Vagina (tissue), 2 donors: ENCODE results near the gene CALR. TPM values are rescaled to one million over a fixed set of nuclear protein-coding genes. Genes with fewer than 3 reads are reported as not detected.
"Not testable (repeated sequence)": the region's sequence is repeated elsewhere in the genome, so short reads cannot be mapped to it uniquely, and the experiment has no call there.

Experiments used
- DNase-seq, 2 donors: peaks; one replicate each; pipeline ENCODE4 v3.0.0-alpha.2; 2017; ENCODE audit errors: extremely low spot score in 2 of 2
- H3K27ac ChIP-seq: fragments of 200-600 bp; sonication (generic); one replicate; pipeline ENCODE4 v1.5.1; 2019
- H3K27me3 ChIP-seq: fragments of 200-600 bp; sonication (generic); one replicate; pipeline ENCODE4 v1.5.1; 2019
- H3K36me3 ChIP-seq, 2 donors: fragments of 200-600 bp; sonication (generic); one replicate each; pipeline ENCODE4 v1.5.1; 2017 to 2019
- H3K4me1 ChIP-seq: fragments of 200-600 bp; sonication (generic); one replicate; pipeline ENCODE4 v1.5.1; 2019
- H3K4me3 ChIP-seq, 2 donors: fragments of 200-600 bp; sonication (generic); 1 replicate in 1 of 2; 2 replicates in 1 of 2; pipeline ENCODE4 v1.5.1; 2016 to 2019
- H3K9me3 ChIP-seq: fragments of 200-600 bp; sonication (generic); one replicate; pipeline ENCODE4 v1.5.1; 2019
- POLR2A ChIP-seq, 2 donors: fragments of 450-650 bp; IDR thresholded peaks; one replicate each; pipeline ENCODE4 v1.6.1; 2017; ENCODE audit warnings: antibody characterized with exemption in 2 of 2, mild to moderate bottlenecking in 2 of 2, moderate library complexity in 2 of 2
- POLR2AphosphoS5 ChIP-seq, 2 donors: sonication (generic); formaldehyde crosslinking; IDR thresholded peaks; one replicate each; pipeline ENCODE4 v1.9.0; 2017; ENCODE audit warnings: antibody characterized with exemption in 2 of 2, mild to moderate bottlenecking in 2 of 2, low read depth in 1 of 2; ENCODE audit not compliant: insufficient read depth in 1 of 2
- intact Hi-C: fragments of 100-400 bp; cut with DNase I; formaldehyde crosslinking; loops from one replicate; pipeline ENCODE4 v1.15.1; 2023
- total RNA-seq: library from RNA; depleted of rRNA; stranded (reverse); fragments of >200 nt; gene quantifications from one replicate; pipeline ENCODE4 v1.2.3, GENCODE V29; 2016
- TF ChIP-seq, protein P1 (sequence below), 3 experiments: fragments of 450-650 bp in 2 of 3; fragments of 200-600 bp in 1 of 3; sonication (generic) in 1 of 3; IDR thresholded peaks; one replicate each; pipeline ENCODE4 v1.5.1; 2017 to 2019; ENCODE audit warnings: antibody characterized with exemption in 3 of 3, mild to moderate bottlenecking in 2 of 3, moderate library complexity in 2 of 3

The CALR gene
- total RNA-seq, 1 donor from 2014 or later = 303 TPM

DNA sequence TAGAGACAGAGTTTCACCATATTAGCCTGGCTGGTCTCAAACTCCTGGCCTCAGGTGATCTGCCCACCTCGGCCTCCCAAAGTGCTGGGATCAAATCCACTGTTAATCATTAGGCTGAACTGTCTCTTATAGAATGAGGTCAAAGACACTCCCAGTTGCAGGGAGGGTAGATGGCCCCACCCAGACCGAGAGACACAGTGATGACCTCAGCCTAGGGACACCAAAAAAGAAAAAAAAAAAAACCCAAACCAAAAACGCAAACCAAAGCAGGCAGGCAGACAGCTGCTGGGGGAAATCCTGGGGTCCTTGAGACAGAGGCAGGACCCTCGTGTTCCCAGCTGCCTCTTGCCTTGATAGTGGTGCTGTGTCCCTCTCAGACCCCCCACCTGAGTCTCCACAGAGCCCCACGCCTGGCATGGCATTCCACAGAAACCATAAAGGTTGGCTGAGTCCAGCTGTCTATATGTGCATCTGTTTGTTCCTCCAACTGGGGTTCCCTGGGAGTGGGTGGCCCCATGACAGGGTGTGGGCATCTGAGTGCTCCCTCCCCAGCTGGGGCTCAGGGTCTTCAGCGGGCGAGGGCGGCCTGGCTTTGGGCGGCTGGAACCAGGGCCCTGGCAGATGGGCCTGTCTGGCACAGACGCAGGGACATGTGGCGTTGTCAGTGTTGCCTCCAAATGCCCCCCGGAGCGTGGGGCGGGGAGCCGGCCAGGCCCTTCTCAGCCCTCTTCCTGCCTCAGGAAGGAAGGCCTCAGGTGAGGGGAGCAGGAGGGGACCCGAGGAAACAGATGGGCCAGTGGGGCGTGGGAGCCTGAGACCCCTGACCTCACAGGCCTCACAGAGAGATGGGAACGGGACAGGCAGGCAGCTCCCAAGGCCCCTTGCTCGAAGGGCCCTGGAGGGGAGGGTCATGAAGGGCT, 36.2 kb downstream of the CALR start:
- Histone ChIP-seq H3K27ac (no peak overlapping the region), H3K4me3 (no peak overlapping the region), H3K27me3 (no peaks in the 10 kb centered on the region), H3K9me3 (no peaks in the 10 kb centered on the region), H3K4me1 (peaks cover 2% of the 10 kb centered on the region), H3K36me3 (no peaks in the 10 kb centered on the region)
- intact Hi-C loops = no loop called here
- no peak for DNase-seq
- TF ChIP-seq POLR2AphosphoS5 (IDR thresholded peaks at IDR 0.05; ENCODE audit: insufficient read depth in 1 of 2, low read depth in 1 of 2) (no peak), POLR2A (IDR thresholded peaks at IDR 0.05) (no peak)
- TF ChIP-seq, protein P1, sequence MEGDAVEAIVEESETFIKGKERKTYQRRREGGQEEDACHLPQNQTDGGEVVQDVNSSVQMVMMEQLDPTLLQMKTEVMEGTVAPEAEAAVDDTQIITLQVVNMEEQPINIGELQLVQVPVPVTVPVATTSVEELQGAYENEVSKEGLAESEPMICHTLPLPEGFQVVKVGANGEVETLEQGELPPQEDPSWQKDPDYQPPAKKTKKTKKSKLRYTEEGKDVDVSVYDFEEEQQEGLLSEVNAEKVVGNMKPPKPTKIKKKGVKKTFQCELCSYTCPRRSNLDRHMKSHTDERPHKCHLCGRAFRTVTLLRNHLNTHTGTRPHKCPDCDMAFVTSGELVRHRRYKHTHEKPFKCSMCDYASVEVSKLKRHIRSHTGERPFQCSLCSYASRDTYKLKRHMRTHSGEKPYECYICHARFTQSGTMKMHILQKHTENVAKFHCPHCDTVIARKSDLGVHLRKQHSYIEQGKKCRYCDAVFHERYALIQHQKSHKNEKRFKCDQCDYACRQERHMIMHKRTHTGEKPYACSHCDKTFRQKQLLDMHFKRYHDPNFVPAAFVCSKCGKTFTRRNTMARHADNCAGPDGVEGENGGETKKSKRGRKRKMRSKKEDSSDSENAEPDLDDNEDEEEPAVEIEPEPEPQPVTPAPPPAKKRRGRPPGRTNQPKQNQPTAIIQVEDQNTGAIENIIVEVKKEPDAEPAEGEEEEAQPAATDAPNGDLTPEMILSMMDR (IDR thresholded peaks at IDR 0.05) = no peak

DNA sequence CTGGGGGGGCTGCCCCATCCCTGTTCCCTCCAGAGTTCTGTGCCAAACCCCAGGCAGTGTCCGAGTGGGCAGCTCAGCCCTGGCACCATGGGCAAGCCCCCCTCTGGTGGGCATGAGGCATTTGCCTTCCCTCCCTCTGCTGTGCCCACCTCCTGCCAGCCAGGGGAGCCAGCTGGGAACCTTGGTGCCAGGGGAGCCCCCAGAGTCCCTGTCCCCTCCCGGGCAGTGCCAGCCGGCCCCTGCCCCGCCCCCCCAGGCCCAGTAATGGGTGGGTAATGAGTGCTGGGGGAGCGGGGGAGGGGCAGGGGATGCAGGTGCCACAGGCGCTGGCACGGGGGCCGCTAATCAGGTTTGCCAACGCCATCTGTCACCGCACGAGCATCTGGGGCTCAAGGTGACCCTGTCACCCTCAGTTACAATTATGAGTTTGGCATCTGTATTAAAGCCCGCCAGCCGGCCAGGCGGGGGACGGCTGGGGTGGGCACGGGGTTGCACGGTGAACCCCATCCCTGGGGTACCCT, 36.9 kb downstream of the CALR start:
- no peaks in the 10 kb centered on the region for H3K36me3 ChIP-seq
- no peak for TF ChIP-seq POLR2AphosphoS5 (IDR thresholded peaks at IDR 0.05; ENCODE audit: insufficient read depth in 1 of 2, low read depth in 1 of 2)
- TF ChIP-seq POLR2A (IDR thresholded peaks at IDR 0.05) = no peak
- no peaks in the 10 kb centered on the region for H3K9me3 ChIP-seq
- H3K27ac ChIP-seq = no peak overlapping the region
- H3K27me3 ChIP-seq = no peaks in the 10 kb centered on the region
- intact Hi-C loops = no loop called here
- H3K4me3 ChIP-seq = no peak overlapping the region
- DNase-seq = no peak
- no peaks in the 10 kb centered on the region for H3K4me1 ChIP-seq

DNA sequence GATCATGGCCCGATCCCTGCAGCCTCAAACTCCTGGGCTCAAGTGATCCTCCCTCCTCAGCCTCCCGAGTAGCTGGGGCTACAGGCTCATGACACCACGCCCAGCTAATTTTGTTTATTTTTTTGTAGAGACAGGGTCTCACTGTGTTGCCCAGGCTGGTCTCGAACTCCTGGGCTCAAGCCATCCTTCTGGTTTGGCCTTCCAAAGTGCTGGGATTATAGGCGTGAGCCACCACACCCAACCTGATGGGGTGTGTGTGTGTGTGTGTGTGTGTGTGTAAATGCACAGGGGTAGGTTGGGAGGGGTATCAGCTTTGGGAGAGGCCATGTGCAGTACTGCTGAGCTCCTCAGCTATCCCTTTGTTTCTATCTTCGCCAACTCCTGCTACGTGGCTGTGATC, 37.7 kb downstream of the CALR start:
- intact Hi-C loops, H3K36me3 ChIP-seq, H3K9me3 ChIP-seq, DNase-seq, H3K27ac ChIP-seq, H3K4me1 ChIP-seq, H3K27me3 ChIP-seq, H3K4me3 ChIP-seq: not testable (repeated sequence)

DNA sequence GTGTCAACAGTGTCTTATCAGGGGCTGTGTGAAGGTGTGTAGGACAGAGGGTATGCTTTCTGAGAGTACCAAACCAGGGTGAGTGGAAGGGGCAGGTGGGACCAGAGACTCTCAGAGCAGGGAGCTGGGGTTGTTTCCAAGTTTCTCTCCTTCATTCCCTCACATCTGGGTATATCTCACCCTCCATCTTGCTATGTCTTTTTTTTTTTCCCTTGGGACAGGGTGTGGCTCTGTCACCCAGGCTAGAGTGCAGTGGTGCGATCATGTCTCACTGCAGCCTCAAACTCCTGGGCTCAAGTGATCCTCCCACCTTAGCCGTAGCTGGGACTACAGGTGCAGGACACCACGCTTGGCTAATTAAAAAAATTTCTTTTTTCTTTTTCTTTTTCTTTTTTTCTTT, 41.6 kb downstream of the CALR start:
- H3K27ac ChIP-seq = no peak overlapping the region
- intact Hi-C loops = loop anchor here (5.0 kb wide), 2 partner anchors 82 to 112 kb away; no protein-coding TSS in a partner anchor

DNA sequence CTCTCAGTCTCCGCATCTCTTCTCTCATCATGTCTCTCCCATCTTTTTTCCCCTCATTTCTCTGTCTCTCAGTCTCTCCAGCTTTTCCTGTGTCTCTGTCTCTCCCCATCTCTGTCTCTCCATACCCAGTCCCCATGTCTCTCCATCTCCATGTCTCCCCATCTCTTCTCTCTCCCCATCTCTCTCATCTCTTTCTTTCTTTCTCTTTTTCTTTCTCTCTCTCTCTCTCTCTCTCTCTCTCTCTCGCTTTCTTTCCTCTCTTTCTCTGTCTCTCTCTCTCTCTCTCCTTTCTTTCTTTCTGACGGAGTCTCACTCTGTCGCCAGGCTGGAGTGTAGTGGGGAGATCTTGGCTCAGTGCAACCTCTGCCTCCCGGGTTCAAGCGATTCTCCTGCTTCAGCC, 44.2 kb downstream of the CALR start:
- intact Hi-C loops = loop anchor here (5.0 kb wide), 2 partner anchors 80 to 110 kb away; no protein-coding TSS in a partner anchor
- Histone ChIP-seq H3K27me3 (no peaks in the 10 kb centered on the region), H3K9me3 (no peaks in the 10 kb centered on the region), H3K27ac (no peak overlapping the region), H3K4me3 (no peak overlapping the region), H3K4me1 (peaks cover 21% of the 10 kb centered on the region), H3K36me3 (no peaks in the 10 kb centered on the region)
- TF ChIP-seq, protein P1 (IDR thresholded peaks at IDR 0.05) = no peak
- TF ChIP-seq POLR2A (IDR thresholded peaks at IDR 0.05) = no peak
- TF ChIP-seq POLR2AphosphoS5 (IDR thresholded peaks at IDR 0.05; ENCODE audit: insufficient read depth in 1 of 2, low read depth in 1 of 2) = no peak
- no peak for DNase-seq

More for the DNA sequence above, 41.6 kb downstream of the CALR start:
- Histone ChIP-seq H3K9me3 (no peaks in the 10 kb centered on the region), H3K27me3 (no peaks in the 10 kb centered on the region), H3K36me3 (no peaks in the 10 kb centered on the region), H3K4me3 (no peak overlapping the region), H3K4me1 (peaks cover 20% of the 10 kb centered on the region)
- TF ChIP-seq POLR2A (IDR thresholded peaks at IDR 0.05) (no peak), POLR2AphosphoS5 (IDR thresholded peaks at IDR 0.05; ENCODE audit: insufficient read depth in 1 of 2, low read depth in 1 of 2) (no peak)
- TF ChIP-seq, protein P1 (IDR thresholded peaks at IDR 0.05) = no peak
- DNase-seq = no peak

DNA sequence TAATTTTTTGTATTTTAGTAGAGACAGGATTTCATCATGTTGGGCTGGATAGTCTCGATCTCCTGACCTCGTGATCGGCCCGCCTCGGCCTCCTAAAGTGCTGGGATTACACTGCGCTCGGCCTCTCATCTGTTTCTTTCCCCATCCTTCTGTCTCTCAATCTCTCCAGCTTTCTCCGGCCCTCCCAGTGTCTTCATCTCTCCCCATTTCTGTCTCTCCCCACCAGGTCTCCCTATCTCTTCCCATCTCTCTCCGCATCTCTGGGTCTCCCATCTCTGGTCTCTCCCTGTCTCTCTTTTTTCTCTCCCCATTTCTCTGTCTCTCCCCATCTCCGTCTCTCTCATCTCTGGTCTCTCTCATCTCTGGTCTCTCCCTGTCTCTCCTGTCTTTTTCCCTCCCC, 44.7 kb downstream of the CALR start:
- H3K27me3 ChIP-seq = no peaks in the 10 kb centered on the region
- H3K27ac ChIP-seq = no peak overlapping the region
- no peak for DNase-seq

More for the DNA sequence above, 44.7 kb downstream of the CALR start:
- TF ChIP-seq POLR2AphosphoS5 (IDR thresholded peaks at IDR 0.05; ENCODE audit: insufficient read depth in 1 of 2, low read depth in 1 of 2) (no peak), POLR2A (IDR thresholded peaks at IDR 0.05) (no peak)
- TF ChIP-seq, protein P1 (IDR thresholded peaks at IDR 0.05) = no peak
- H3K4me3 ChIP-seq = peak overlapping the region; percentile 26 to 31
- peaks cover 21% of the 10 kb centered on the region for H3K4me1 ChIP-seq
- H3K9me3 ChIP-seq = no peaks in the 10 kb centered on the region
- H3K36me3 ChIP-seq = no peaks in the 10 kb centered on the region
- intact Hi-C loops = loop anchor here (5.0 kb wide), 2 partner anchors 79 to 109 kb away; no protein-coding TSS in a partner anchor
